Measurements from ENCODE around the gene GYG2.

DNA sequence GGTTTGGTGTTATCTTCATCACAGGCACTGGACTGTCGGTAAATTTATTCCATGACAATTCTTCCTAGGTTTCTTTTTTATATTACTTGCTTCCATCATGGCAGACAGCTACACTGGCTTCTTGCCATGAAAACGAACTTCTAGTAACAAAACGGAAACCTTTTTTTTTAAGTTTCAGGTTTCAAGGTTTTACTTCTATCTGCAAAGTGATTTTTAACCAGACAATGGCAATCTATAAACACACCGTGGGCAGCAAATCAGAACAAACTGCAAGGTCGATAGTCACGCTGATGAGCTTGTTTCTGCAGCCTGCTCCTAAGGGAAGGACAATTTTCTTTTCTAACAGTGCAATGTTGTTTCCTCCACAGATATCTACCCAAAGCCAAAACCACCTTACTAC is 47.0 kb upstream of the GYG2 start:
- TF ChIP-seq POLR2AphosphoS5 (IDR thresholded peaks at IDR 0.05) (no peak), EP300 (IDR thresholded peaks at IDR 0.05) (no peak), POLR2A (IDR thresholded peaks at IDR 0.05) (no peak)
- TF ChIP-seq, protein P1, sequence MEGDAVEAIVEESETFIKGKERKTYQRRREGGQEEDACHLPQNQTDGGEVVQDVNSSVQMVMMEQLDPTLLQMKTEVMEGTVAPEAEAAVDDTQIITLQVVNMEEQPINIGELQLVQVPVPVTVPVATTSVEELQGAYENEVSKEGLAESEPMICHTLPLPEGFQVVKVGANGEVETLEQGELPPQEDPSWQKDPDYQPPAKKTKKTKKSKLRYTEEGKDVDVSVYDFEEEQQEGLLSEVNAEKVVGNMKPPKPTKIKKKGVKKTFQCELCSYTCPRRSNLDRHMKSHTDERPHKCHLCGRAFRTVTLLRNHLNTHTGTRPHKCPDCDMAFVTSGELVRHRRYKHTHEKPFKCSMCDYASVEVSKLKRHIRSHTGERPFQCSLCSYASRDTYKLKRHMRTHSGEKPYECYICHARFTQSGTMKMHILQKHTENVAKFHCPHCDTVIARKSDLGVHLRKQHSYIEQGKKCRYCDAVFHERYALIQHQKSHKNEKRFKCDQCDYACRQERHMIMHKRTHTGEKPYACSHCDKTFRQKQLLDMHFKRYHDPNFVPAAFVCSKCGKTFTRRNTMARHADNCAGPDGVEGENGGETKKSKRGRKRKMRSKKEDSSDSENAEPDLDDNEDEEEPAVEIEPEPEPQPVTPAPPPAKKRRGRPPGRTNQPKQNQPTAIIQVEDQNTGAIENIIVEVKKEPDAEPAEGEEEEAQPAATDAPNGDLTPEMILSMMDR (IDR thresholded peaks at IDR 0.05), result no peak
